Breast epithelium (tissue), 4 donors: ENCODE data around the gene HOXD1. TPM values are rescaled to one million over a fixed set of nuclear protein-coding genes. Genes with fewer than 3 reads are reported as not detected.

Experiments used
- DNase-seq, 2 donors: peaks; one replicate each; pipeline ENCODE4 v3.0.0-alpha.2; 2019; ENCODE audit warnings: low spot score in 2 of 2
- H3K27ac ChIP-seq, 2 donors: fragments of 200-600 bp; sonication (generic) in 1 of 2; one replicate each; pipeline ENCODE4 v1.5.1; 2016 to 2019; ENCODE audit warnings: mild to moderate bottlenecking in 1 of 2
- H3K27me3 ChIP-seq, 2 donors: fragments of 200-600 bp; sonication (generic) in 1 of 2; one replicate each; pipeline versions ENCODE4 v1.5.1 to v1.6.0; 2017 to 2019; ENCODE audit warnings: control low read depth in 1 of 2, mild to moderate bottlenecking in 1 of 2
- H3K36me3 ChIP-seq: fragments of 200-600 bp; one replicate; pipeline ENCODE4 v1.5.1; 2019
- H3K4me1 ChIP-seq, 2 donors: fragments of 200-600 bp; sonication (generic); one replicate each; pipeline ENCODE4 v1.5.1; 2016 to 2019; ENCODE audit warnings: control low read depth in 1 of 2
- H3K4me3 ChIP-seq, 3 donors: fragments of 200-600 bp; sonication (generic); 1 replicate in 2 of 3; 2 replicates in 1 of 3; pipeline ENCODE4 v1.5.1; 2016 to 2019; ENCODE audit warnings: mild to moderate bottlenecking in 3 of 3, moderate library complexity in 2 of 3
- H3K9me3 ChIP-seq, 2 donors: fragments of 200-600 bp; sonication (generic) in 1 of 2; one replicate each; pipeline ENCODE4 v1.5.1; 2016 to 2019; ENCODE audit warnings: control low read depth in 1 of 2
- POLR2A ChIP-seq: fragments of 450-650 bp; IDR thresholded peaks from one replicate; pipeline ENCODE4 v1.6.1; 2016; ENCODE audit warnings: antibody characterized with exemption, mild to moderate bottlenecking, moderate library complexity
- POLR2AphosphoS5 ChIP-seq, 3 donors: sonication (generic); formaldehyde crosslinking; IDR thresholded peaks; one replicate each; pipeline ENCODE4 v1.6.1; 2017; ENCODE audit warnings: antibody characterized with exemption in 3 of 3
- intact Hi-C: fragments of 100-400 bp; cut with DNase I; formaldehyde crosslinking; loops from one replicate; pipeline ENCODE4 v1.15.1; 2023; ENCODE audit warnings: low total_unique reads
- total RNA-seq, 3 donors: library from RNA; depleted of rRNA; stranded (reverse); fragments of >200 nt; gene quantifications; one replicate each; pipeline ENCODE4 v1.1.0, GENCODE V29; 2016
- TF ChIP-seq, protein P1 (sequence below), 3 donors: fragments of 450-650 bp; IDR thresholded peaks; one replicate each; pipeline ENCODE4 v1.5.1; 2016 to 2017; ENCODE audit warnings: antibody characterized with exemption in 3 of 3, mild to moderate bottlenecking in 3 of 3, moderate library complexity in 3 of 3

Gene HOXD1
- total RNA-seq, 3 donors from 2014 or later: 0.15 to 1.3 (median 0.64) TPM

- TF ChIP-seq, protein P1, sequence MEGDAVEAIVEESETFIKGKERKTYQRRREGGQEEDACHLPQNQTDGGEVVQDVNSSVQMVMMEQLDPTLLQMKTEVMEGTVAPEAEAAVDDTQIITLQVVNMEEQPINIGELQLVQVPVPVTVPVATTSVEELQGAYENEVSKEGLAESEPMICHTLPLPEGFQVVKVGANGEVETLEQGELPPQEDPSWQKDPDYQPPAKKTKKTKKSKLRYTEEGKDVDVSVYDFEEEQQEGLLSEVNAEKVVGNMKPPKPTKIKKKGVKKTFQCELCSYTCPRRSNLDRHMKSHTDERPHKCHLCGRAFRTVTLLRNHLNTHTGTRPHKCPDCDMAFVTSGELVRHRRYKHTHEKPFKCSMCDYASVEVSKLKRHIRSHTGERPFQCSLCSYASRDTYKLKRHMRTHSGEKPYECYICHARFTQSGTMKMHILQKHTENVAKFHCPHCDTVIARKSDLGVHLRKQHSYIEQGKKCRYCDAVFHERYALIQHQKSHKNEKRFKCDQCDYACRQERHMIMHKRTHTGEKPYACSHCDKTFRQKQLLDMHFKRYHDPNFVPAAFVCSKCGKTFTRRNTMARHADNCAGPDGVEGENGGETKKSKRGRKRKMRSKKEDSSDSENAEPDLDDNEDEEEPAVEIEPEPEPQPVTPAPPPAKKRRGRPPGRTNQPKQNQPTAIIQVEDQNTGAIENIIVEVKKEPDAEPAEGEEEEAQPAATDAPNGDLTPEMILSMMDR (IDR thresholded peaks at IDR 0.05): no peak
- TF ChIP-seq POLR2AphosphoS5 (IDR thresholded peaks at IDR 0.05) (no peak), POLR2A (no peak)
- no peak overlapping the region for H3K27ac ChIP-seq
- intact Hi-C loops: loop anchor here (10.0 kb wide), 1 partner anchor 395 kb away; no protein-coding TSS in a partner anchor
- no peak for DNase-seq
- no peak overlapping the region for H3K4me3 ChIP-seq
- H3K4me1 ChIP-seq: no peaks in the 10 kb centered on the region
- no peaks in the 10 kb centered on the region for H3K9me3 ChIP-seq
- H3K27me3 ChIP-seq: peaks cover 4 to 83% of the 10 kb centered on the region in 2 donors
- H3K36me3 ChIP-seq: no peaks in the 10 kb centered on the region
These were observed 38.4 kb upstream of the HOXD1 start for GRCh38 chr2:176149939-176150583.

DNA sequence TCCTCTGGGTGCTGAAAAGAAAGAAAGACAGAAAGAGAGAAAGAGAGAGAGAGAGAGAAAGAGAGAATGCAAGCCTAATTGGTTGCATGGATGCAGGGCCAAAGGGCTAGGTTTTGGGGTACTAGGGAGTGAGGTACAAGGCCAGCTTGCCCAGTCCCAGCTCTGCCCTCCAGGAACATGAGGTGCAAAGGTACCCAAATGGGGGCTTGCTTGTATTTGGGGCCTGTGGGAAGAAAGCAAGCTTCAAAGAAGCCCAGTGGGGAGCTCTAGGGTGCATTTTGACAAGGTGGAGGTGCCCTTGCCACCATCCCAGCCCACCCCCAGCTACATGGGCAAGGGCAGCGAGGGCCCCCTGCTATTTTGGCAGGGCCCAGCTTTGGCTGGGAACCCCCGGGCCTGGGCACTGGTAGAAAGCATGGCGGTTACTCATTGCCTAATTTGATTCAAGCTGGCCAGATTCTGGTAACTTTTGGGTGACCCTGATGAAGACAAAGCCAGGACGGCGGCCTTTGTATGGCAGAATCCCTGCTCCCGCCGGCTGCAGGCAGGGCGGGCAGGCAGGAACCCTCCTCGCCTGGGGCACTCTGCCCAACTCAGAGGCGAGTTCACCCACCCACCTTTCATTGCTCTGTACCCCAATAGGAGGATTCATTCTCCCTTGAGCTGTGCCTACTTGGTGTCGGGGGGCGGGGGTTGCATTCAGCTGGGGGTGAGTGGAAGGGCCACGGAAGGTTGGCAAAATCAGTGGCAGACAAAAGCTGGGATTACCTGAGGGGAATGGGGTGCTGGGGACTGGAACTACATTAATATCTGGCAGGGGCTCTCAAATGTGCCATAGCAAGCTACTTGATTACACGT is 37.7 kb upstream of the HOXD1 start:
- no peak for TF ChIP-seq POLR2AphosphoS5 (IDR thresholded peaks at IDR 0.05)
- TF ChIP-seq, protein P1 (IDR thresholded peaks at IDR 0.05): no peak
- no peaks in the 10 kb centered on the region for H3K36me3 ChIP-seq
- intact Hi-C loops: loop anchor here (10.0 kb wide), 1 partner anchor 394 kb away; no protein-coding TSS in a partner anchor
- DNase-seq: no peak
- no peak overlapping the region for H3K27ac ChIP-seq
- no peaks in the 10 kb centered on the region for H3K9me3 ChIP-seq
- H3K27me3 ChIP-seq: peaks cover 4 to 83% of the 10 kb centered on the region in 2 donors
- H3K4me3 ChIP-seq: no peak overlapping the region
- no peaks in the 10 kb centered on the region for H3K4me1 ChIP-seq

- no peaks in the 10 kb centered on the region for H3K4me1 ChIP-seq
- peak within 1 kb of the TSS in 1 of 3 donors; percentile 46 for H3K4me3 ChIP-seq
- H3K36me3 ChIP-seq: no peaks in the 10 kb centered on the region
- peaks cover 4 to 85% of the 10 kb centered on the region in 2 donors for H3K27me3 ChIP-seq
- TF ChIP-seq, protein P1 (IDR thresholded peaks at IDR 0.05): no peak
- no peak for TF ChIP-seq POLR2A
- TF ChIP-seq POLR2AphosphoS5 (IDR thresholded peaks at IDR 0.05): no peak
- no peaks in the 10 kb centered on the region for H3K9me3 ChIP-seq
- H3K27ac ChIP-seq: no peak within 1 kb of the TSS
- no peak for DNase-seq
- intact Hi-C loops: loop anchor here (10.0 kb wide), 1 partner anchor 393 kb away; no protein-coding TSS in a partner anchor
These were observed 36.8 kb upstream of the HOXD1 start, which contains the start of gene HOXD4 for GRCh38 chr2:176151442-176152287. TSS of gene HOXD4 (plus strand) at chr2:176151550. CDS start at chr2:176151634, 84 bp downstream.

GRCh38 chr2:176152350-176153181 is 35.9 kb upstream of the HOXD1 start:
- intact Hi-C loops: loop anchor here (10.0 kb wide), 1 partner anchor 392 kb away; no protein-coding TSS in a partner anchor
- DNase-seq: no peak
- TF ChIP-seq POLR2A: no peak
- TF ChIP-seq POLR2AphosphoS5 (IDR thresholded peaks at IDR 0.05): no peak
- TF ChIP-seq, protein P1 (IDR thresholded peaks at IDR 0.05): no peak
- no peaks in the 10 kb centered on the region for H3K36me3 ChIP-seq
- H3K4me1 ChIP-seq: no peaks in the 10 kb centered on the region
- no peaks in the 10 kb centered on the region for H3K9me3 ChIP-seq
- H3K27ac ChIP-seq: no peak overlapping the region
- H3K4me3 ChIP-seq: peak overlapping the region in 1 of 3 donors; percentile 46
- H3K27me3 ChIP-seq: peaks cover 4 to 85% of the 10 kb centered on the region in 2 donors
